K562 (cell line): ENCODE results near the gene IL12RB2. TPM values are rescaled to one million over a fixed set of nuclear protein-coding genes. Genes with fewer than 3 reads are reported as not detected.

Experiments
- ATAC-seq: fragments of 200-7000 bp; cut with Tn5 transposase; 3 replicates; pipeline ENCODE4 v1.9.1; 2020; ENCODE audit warnings: moderate library complexity
- BruUV-seq: library from RNA; stranded (reverse); fragments of 400-500 nt; replicated peaks from 2 replicates; lab custom pipeline; 2021; lab: Mats Ljungman, UMichigan
- CTCF ChIA-PET: fragments of 300-600 bp; formaldehyde crosslinking; extraction: SDS; loops from one replicate; lab custom pipeline; 2021; ENCODE audit warnings: low intra/inter-chr PET ratio; lab: Yijun Ruan, JAX
- POLR2A ChIA-PET: fragments of 300-600, 350-650 bp; sonication (Branson Sonifier 250); formaldehyde crosslinking; extraction: SDS; loops from one replicate; lab custom pipeline; 2021; ENCODE audit warnings: antibody characterized with exemption, inconsistent platforms; lab: Yijun Ruan, JAX
- DNase-seq, 4 experiments: peaks; one replicate each; pipeline versions ENCODE4 v3.0.0 to v3.0.0-alpha.2; 2011 to 2018; ENCODE audit warnings: low spot score in 3 of 4, mixed read lengths in 3 of 4; ENCODE audit errors: extremely low read depth in 1 of 4
- FAIRE-seq: peaks from 2 replicates; lab custom pipeline; 2011; peaks lifted over from hg19 to GRCh38; lab: Jason Lieb, UNC
- H2AFZ ChIP-seq: 2 replicates; pipeline ENCODE4 v1.6.0; 2011; ENCODE audit warnings: low read depth, low read length, control low read depth, inconsistent platforms
- H3K27ac ChIP-seq: fragments of 200-600 bp; 3 replicates; pipeline ENCODE4 v1.8.0; 2011; ENCODE audit warnings: low read depth, mild to moderate bottlenecking, control low read depth, inconsistent platforms, low read length, moderate library complexity, mixed read lengths; ENCODE audit errors: extremely low read depth
- H3K27me3 ChIP-seq, 2 experiments: fragments of 300-600 bp in 1 of 2; 2 replicates in 1 of 2; 3 replicates in 1 of 2; pipeline versions ENCODE4 v1.6.0 to v1.8.0; 2011; ENCODE audit warnings: inconsistent platforms in 2 of 2, low read length in 2 of 2, mild to moderate bottlenecking in 1 of 2, mixed read lengths in 1 of 2, moderate library complexity in 1 of 2; ENCODE audit not compliant: control insufficient read depth in 2 of 2, insufficient read depth in 2 of 2
- H3K36me3 ChIP-seq: fragments of 300-600 bp; 3 replicates; pipeline ENCODE4 v1.8.0; 2011; ENCODE audit warnings: mild to moderate bottlenecking, low read length, inconsistent platforms; ENCODE audit not compliant: control insufficient read depth, insufficient read depth
- H3K4me1 ChIP-seq, 2 experiments: fragments of 200-600 bp in 1 of 2; replicated peaks in 1 of 2; 2 replicates in 1 of 2; 3 replicates in 1 of 2; pipeline versions ENCODE4 v1.5.1 to v1.8.0; 2011; ENCODE audit warnings: inconsistent platforms in 2 of 2, low read length in 2 of 2, mild to moderate bottlenecking in 1 of 2, mixed read lengths in 1 of 2, moderate library complexity in 1 of 2; ENCODE audit not compliant: control insufficient read depth in 2 of 2, insufficient read depth in 2 of 2
- H3K4me2 ChIP-seq: 2 replicates; pipeline ENCODE4 v1.6.1; 2011; ENCODE audit warnings: low read length, control low read depth, inconsistent platforms, mixed read lengths; ENCODE audit not compliant: insufficient read depth
- H3K4me3 ChIP-seq: fragments of 200-600 bp; sonication (generic), shearing (Covaris generic); 2 replicates; pipeline ENCODE4 v1.5.1; 2016; ENCODE audit warnings: control low read depth, inconsistent platforms
- H3K79me2 ChIP-seq: fragments of 200-600 bp; 3 replicates; pipeline ENCODE4 v1.8.0; 2011; ENCODE audit warnings: low read length, inconsistent platforms; ENCODE audit not compliant: control insufficient read depth, insufficient read depth
- H3K9ac ChIP-seq, 2 experiments: 2 replicates each; pipeline versions ENCODE4 v1.6.0 to v1.6.1; 2011; ENCODE audit warnings: low read depth in 2 of 2, low read length in 2 of 2, control low read depth in 1 of 2, inconsistent platforms in 1 of 2, mild to moderate bottlenecking in 1 of 2, mixed read lengths in 1 of 2; ENCODE audit not compliant: insufficient read depth in 1 of 2
- H3K9me1 ChIP-seq: one replicate; pipeline ENCODE4 v1.6.0; 2011; ENCODE audit warnings: inconsistent platforms, mild to moderate bottlenecking, low read length, moderate library complexity; ENCODE audit not compliant: control insufficient read depth, insufficient read depth
- H3K9me3 ChIP-seq: replicated peaks from 2 replicates; pipeline ENCODE4 v1.5.1; 2011; ENCODE audit warnings: low read depth, low read length, inconsistent platforms; ENCODE audit not compliant: control insufficient read depth, insufficient read depth
- H4K20me1 ChIP-seq: replicated peaks from 2 replicates; pipeline ENCODE4 v1.6.1; 2011; ENCODE audit warnings: low read length, inconsistent platforms, mixed read lengths; ENCODE audit not compliant: control insufficient read depth, insufficient read depth
- CHD1 ChIP-seq: fragments of 200-600 bp; sonication (generic); IDR thresholded peaks from one replicate; pipeline ENCODE4 v1.6.1; 2012; ENCODE audit warnings: mild to moderate bottlenecking, moderate library complexity, low read length, inconsistent platforms
- ERF ChIP-seq: fragments of 450-650 bp; formaldehyde crosslinking; IDR thresholded peaks from 2 replicates; pipeline ENCODE4 v1.4.0; 2020; ENCODE audit warnings: mild to moderate bottlenecking, mixed read lengths
- MYBL2 ChIP-seq, 2 experiments: fragments of 450-650 bp in 1 of 2; sonication (generic) in 1 of 2; formaldehyde crosslinking in 1 of 2; IDR thresholded peaks; 2 replicates each; pipeline versions ENCODE4 v1.6.1 to v1.8.1; 2017 to 2022; ENCODE audit warnings: borderline replicate concordance in 1 of 2, inconsistent platforms in 1 of 2, low read depth in 1 of 2, mild to moderate bottlenecking in 1 of 2, missing genetic modification reagents in 1 of 2, moderate library complexity in 1 of 2
- NCOA1 ChIP-seq: fragments of 450-650 bp; IDR thresholded peaks from 2 replicates; pipeline ENCODE4 v1.6.1; 2016; ENCODE audit warnings: low read depth
- NFE2 ChIP-seq: IDR thresholded peaks from 2 replicates; pipeline ENCODE4 v1.6.1; 2014; ENCODE audit warnings: antibody characterized with exemption, low read depth
- RBBP5 ChIP-seq: fragments of 200-600 bp; sonication (generic); IDR thresholded peaks from 2 replicates; pipeline ENCODE4 v1.6.1; 2012; ENCODE audit warnings: borderline replicate concordance, mild to moderate bottlenecking, low read length, control low read depth, inconsistent platforms; ENCODE audit not compliant: insufficient read depth, poor library complexity, severe bottlenecking
- SMC3 ChIP-seq: conservative IDR thresholded peaks from 2 replicates; pipeline ENCODE4 v1.6.1; 2011; ENCODE audit warnings: low read depth, low read length, improper control_type of control experiment; ENCODE audit not compliant: insufficient read depth
- SUPT5H ChIP-seq: fragments of 450-650 bp; IDR thresholded peaks from 2 replicates; pipeline ENCODE4 v1.6.1; 2016
- WGBS: fragments of 100-300 bp; shearing (Covaris generic); methylation state at CpG from one replicate; pipeline ENCODE4 v1.1.6; 2016; ENCODE audit warnings: low coverage, mixed read lengths; ENCODE audit not compliant: insufficient coverage; ENCODE audit errors: missing lambda C conversion rate; 5-methylcytosine and 5-hydroxymethylcytosine counted together
- in situ Hi-C: fragments of 300-500 bp; cut with MboI; formaldehyde crosslinking; loops from 4 replicates; pipeline ENCODE4 v1.15.0; 2018; ENCODE audit warnings: inconsistent platforms, mixed read lengths
- intact Hi-C: fragments of 100-400 bp; cut with micrococcal nuclease; formaldehyde crosslinking; loops from 2 replicates; pipeline ENCODE4 v1.14.2; 2022
- polyA plus RNA-seq, 8 experiments: library from polyadenylated mRNA; depleted of rRNA in 4 of 8; stranded (reverse) in 5 of 8; unstranded in 3 of 8; fragments of >200 nt; fragmentation: Nextera tagmentation in 2 of 8; fragmentation: Illumina TruSeq in 1 of 8; extraction: Ambion mirVana in 2 of 8; extraction: Trizol in 1 of 8; gene quantifications; 2 replicates each; pipeline versions ENCODE4 v1.2.1 to v1.2.3, GENCODE V29; 2011 to 2014; ENCODE audit warnings: inconsistent platforms in 1 of 8, missing spikeins in 1 of 8
- total RNA-seq, 7 experiments: library from RNA; depleted of rRNA in 6 of 7; stranded (reverse); fragments of >200 nt in 6 of 7; fragmentation: Illumina TruSeq in 2 of 7; extraction: Trizol in 2 of 7; gene quantifications; 2 replicates each; pipeline versions ENCODE4 v1.2.1 to v1.2.3, GENCODE V29; 2011 to 2021; ENCODE audit warnings: low replicate concordance in 1 of 7
- TF ChIP-seq, protein P1 (sequence below), 3 experiments: fragments of 200-800 bp in 1 of 3; sonication (Bioruptor generic) in 1 of 3; sonication (generic) in 1 of 3; formaldehyde crosslinking in 1 of 3; IDR thresholded peaks; 2 replicates each; pipeline versions ENCODE4 v1.6.1 to v1.8.0; 2016 to 2022; ENCODE audit warnings: mild to moderate bottlenecking in 2 of 3, missing compliant biosample characterization in 2 of 3, missing genetic modification characterization in 2 of 3, missing genetic modification reagents in 1 of 3

The IL12RB2 gene
- total and polyA plus RNA-seq, 9 of the 15 experiments (the other 6 are each of a cell fraction or from before 2014, with no cell fraction given) = 0.39 to 3.3 (median 1.9) TPM

DNA sequence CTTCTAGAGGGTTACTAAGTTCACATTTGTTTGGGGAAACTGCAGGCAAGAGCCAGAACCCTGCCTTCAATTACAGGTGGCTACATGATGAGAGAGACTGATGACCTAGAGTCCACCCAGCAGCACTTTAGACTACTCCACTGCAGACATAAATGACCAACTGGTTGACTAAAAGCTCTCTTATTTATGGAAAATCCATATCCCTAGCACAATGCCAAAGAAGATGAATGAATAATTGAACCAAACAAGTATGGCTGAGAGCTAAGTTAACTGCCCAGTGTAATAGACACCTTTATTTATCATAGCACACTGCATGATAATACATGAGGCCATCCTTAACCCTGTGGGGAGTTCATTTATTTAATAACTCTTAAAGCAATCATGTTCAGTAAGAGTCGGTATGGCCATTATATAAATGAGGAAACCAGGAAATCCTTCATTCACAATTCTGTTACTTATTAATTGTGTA, 60.4 kb downstream of the IL12RB2 start (continued):
- no peak for TF ChIP-seq SMC3

DNA sequence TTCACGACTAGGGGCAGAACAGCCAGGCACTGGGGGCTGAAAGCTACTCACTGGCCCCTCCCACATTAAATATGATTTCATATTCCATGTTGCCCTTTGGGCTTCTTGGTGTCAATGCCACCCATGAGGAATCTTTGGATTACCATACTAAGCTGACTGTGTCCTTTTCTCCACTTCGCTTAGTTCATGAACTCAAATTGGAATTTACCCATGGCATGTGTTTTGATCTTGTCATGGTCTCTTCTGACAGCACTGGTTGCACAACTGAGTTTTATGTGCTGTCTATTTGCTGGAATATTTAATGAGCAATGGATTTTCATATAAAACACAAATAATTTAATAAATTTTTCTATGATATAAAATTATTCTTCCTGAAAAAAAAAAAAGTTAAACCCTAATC, 63.4 kb downstream of the IL12RB2 start:
- DNase-seq = no peak
- Histone ChIP-seq H3K27ac (no peak overlapping the region), H2AFZ (no peak overlapping the region), H3K4me3 (no peak overlapping the region), H3K9me3 (no peaks in the 10 kb centered on the region), H4K20me1 (no peaks in the 10 kb centered on the region), H3K4me1 (peaks cover 0 to under 1% of the 10 kb centered on the region in 2 experiments; a peak in 3 of 5 replicates), H3K9me1 (no peaks in the 10 kb centered on the region), H3K27me3 (no peaks in the 10 kb centered on the region), H3K36me3 (no peaks in the 10 kb centered on the region), H3K4me2 (no peak overlapping the region), H3K9ac (no peak overlapping the region), H3K79me2 (no peaks in the 10 kb centered on the region)
- 56% methylated on average over 2 of the region's 2 CpGs for WGBS
- intact Hi-C loops = no loop called here
- FAIRE-seq = no peak
- BruUV-seq = no TSS peak
- ChIA-PET CTCF (no interaction called here), POLR2A (interaction anchor here (0.9 to 2.2 kb wide), 7 partner anchors 14 to 107 kb away, joined by 3 to 9 read pairs (median 5); no protein-coding TSS in a partner anchor)
- in situ Hi-C loops = no loop called here
- TF ChIP-seq ERF (no peak), MYBL2 (IDR thresholded peaks at IDR 0.05; ENCODE audit: low read depth) (no peak), MYBL2 (CRISPR knock-in tag; IDR thresholded peaks at IDR 0.05; ENCODE audit: borderline replicate concordance) (no peak), RBBP5 (no peak), CHD1 (no peak), NCOA1 (no peak), SUPT5H (no peak), NFE2 (no peak)
- TF ChIP-seq, protein P1, sequence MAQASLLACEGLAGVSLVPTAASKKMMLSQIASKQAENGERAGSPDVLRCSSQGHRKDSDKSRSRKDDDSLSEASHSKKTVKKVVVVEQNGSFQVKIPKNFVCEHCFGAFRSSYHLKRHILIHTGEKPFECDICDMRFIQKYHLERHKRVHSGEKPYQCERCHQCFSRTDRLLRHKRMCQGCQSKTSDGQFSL (CRISPR knock-in tag; IDR thresholded peaks at IDR 0.05) = no peak
- TF ChIP-seq, protein P1 (tag; IDR thresholded peaks at IDR 0.05) = no peak
- ATAC-seq = no peak
